HG02973 (cell line): ENCODE data around the gene ACACA.
"Not testable (repeated sequence)": the region's sequence is repeated elsewhere in the genome, so short reads cannot be mapped to it uniquely, and the experiment has no call there.

Experiments used
- ATAC-seq: cut with Tn5 transposase; IDR thresholded peaks from one replicate; pipeline ENCODE4 v1.9.1; 2021; ENCODE audit warnings: moderate library complexity; ENCODE audit not compliant: unreplicated experiment

Gene ACACA

DNA sequence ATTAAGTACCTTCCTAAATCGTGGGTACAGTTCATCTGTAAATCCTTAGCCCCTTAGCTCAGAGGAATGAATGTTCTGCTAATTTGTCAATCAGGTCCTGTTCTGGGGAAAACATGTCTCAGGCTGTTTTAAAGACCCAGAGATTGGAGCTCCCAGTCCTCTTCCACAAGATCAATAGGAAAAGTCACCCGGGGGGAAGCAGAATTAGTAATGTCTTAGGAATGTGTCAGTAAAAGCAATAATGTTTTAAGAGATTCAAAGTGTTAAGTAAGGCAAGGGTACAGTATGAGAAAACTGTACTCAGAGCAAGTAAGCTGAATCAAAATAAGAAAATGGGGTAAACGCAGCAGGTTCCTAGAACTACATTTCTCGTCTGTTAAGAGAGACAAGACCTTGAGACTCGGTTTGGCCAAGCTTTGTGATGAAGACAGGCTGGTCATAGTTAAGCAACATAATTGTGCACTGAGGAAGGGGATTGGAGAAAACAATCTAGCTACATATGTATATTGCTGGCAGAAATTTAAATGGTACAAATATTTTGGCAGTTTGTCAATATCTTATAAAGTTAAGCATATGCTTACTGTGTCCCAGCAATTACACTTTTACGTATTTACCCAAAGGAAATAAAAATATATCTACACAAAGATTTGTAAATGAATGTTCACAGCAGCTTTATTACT, 223.7 kb downstream of the ACACA start:
- ATAC-seq, result no peak

DNA sequence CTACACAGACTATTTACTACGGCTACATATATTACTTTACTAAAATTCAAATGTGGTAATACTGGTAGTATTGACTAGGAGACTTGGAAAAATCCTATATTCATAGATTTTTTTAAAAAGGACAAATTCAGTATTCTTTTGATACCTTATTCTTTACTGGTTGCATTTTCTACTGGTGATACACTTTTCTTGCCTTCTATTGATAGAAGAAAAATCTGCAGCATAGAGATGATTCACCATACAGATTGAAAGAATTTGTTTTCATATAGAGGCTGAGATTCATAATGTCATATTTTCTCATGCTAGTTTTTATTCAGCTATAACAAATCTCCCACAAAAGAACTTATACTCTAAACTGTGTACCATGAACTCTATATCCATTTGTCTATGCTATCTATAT, 226.3 kb downstream of the ACACA start:
- no peak for ATAC-seq

DNA sequence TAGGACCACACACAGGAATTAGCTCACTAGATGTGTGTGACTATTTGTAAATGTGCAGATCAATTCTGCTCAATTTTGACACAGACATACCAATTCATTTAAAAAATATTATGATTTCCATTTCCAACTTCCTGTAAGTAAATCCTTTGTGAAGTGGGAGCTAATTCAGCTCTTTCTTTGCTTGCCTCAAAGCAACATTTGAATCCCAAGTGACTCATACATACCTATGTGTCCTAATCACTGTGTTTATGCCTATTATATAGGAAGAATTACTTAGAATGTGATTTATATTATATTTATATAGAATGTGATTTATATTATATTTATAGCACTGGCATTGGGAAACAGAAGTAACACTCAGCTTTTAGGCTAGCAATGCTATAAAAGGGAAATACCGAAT, 226.7 kb downstream of the ACACA start:
- no peak for ATAC-seq

DNA sequence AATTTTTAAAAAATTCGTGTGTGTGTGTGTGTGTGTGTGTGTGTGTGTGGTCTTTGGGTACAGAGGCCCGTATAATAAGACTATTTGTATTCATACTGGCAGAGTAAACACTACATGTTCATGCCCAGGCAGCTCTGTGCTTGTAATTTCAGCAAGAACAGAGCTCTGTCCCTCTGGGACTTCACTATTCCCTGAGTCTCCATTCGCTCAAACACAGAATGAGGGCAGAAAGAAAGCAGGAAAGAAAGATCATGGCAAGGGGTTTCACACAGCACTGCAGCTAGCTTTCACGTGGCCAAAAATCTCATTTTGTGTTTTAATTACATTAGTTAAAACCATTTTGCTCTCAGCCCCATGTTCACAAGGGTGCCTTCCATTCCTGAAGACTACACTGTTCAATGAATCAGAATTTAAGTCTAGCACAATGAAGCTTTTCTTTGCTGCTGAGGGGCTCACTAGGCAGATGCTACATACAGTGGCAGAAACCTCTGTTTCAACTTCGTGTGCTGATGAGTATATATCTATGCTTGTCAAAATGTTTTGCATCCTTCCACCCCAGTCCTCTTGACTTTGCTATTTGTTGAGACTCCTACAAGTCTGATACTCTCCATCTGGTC, 229.3 kb downstream of the ACACA start:
- no peak for ATAC-seq

DNA sequence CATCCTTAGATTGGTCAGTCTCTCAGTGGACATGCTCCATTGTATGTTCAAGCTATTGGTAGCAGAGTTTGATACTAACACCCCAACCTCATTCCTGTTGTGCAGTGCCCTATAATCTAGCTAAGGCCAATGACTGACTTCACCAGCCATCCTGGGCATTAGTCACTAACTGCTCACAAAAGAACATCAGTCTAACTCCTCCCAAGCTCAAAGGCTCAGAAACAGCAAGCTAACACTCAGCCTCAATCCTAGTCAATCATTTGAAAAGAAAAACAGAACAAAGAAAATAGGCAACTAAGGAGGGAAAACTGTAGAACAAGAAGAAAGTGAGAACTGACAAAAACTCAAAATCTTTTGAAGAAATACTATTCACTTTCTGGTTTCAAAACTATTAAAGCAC, 229.9 kb downstream of the ACACA start:
- ATAC-seq, result no peak

DNA sequence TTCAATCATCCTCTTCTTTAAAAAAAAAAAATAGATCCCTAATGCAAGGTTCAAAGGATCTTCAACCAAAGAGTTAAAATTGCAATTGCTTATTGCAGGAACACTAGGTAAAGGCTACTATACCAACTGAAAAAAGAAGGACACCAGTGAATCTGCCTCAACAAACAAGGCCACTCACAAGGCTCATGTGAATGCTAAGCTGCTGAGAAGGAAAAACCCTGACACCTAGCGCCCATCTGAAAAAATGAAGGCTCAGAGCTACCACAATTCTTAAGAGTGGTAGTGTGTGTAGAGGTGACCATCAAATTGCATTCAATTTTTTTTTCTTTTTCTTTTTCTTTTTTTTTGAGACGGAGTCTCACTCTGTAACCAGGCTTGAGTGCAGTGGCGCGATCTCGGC, 232.4 kb downstream of the ACACA start:
- no peak for ATAC-seq

DNA sequence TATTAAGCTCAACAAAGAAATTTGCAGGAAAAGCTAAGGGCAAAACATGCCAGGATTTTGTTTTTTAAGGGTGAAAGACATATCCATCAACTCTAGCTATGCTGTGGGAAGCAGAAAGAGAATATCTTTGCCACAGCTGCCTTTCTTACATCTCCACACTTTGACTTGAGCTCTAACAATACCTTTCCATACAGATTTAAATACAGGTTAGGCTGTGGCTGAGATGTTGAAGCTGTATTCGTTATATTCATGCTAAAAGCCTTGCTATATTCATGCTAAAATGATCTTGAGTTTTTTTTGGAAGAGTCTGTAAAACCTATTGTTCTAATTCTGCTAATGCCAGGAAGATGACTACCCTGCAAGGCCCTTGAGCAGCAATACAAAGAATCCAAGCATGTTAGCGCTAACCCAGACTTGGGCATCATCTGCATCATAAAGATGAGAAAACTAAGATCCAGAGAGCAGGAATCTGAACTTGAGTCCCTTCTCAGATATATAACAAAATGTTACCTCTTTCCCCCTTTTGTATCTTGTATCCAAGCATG, 235.7 kb downstream of the ACACA start:
- ATAC-seq, result no peak

DNA sequence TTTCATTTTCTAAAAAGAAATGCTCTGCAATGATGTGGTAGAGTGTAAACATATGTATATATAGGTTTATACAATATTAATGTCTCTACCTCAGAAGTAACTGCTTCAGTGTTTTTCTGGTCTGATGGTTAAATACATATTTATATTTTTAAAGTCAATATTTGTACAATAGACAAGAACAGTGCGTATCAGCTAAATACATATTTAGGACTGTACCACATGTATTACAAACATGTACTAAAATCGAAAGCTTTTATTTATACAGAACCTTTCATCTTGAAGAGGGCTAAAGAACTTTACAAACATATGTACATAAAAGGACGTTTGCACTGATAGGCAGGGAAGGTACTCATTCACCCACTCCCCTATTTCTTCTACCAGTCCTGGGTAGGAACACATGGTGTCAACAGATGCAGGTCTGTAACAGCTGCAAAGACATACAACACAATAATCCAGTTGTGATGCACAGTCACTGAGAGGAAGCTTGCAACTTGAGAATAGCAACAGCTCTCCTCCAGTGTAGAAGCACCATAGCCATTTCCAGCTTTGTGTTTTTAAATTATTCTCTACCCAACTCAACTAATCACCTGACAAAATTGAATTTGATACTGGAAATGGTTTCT, 237.8 kb downstream of the ACACA start:
- ATAC-seq, result no peak

DNA sequence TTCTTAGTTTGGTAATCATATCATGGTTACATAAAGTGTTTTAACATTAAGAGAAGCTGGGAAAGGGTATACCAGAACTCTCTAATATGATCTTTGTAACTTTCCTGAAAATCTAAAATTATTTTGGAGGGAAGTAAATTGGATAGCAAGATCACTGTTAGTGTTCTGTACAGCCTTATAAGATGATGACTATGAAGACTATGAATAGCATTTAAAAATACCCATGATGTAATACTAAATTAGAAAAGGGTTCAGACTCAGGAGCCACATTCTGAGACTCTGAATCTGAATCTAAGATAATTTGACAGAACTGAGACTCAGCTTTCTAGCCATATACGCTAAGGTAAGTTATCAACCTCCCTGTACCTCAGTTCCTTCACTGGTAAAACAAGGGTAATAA, 238.9 kb downstream of the ACACA start:
- ATAC-seq, result no peak

DNA sequence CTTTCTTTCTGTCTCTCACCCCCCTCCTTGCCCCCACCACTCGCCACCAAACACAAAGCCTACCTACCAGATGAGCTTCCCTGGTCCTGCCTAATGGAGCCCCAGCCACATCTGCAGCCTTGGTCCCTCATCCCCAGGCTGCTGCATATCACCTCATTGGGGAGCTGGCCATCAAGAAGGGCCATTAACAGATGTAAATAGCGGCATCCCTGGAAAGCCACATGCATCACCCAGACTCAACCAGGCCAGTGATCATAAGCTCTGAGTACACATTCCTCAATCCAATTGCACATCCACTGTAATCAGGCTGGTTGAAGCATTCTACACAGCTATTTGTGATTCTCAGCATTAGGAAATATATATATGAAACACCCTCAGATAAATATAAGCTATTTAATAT, 242.6 kb downstream of the ACACA start:
- no peak for ATAC-seq

DNA sequence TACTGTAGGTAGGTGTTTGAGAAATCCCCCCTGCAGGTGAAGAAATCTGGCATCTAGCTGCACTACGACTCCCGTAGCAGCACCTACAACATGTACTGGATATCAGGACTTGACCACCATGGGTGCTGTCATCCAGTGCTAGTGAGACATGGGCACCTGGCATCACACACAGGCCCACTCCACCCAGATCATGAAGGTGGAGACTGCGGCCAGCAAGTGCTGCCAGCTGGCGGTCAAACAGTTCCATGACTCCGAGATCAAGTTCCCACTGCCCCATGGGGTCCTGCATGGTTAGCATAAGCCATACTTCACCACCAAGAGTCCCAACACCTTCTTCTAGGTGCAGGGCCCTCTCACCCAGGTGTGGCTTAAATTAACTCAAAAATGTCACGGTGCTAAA, 243.8 kb downstream of the ACACA start:
- ATAC-seq, result no peak

DNA sequence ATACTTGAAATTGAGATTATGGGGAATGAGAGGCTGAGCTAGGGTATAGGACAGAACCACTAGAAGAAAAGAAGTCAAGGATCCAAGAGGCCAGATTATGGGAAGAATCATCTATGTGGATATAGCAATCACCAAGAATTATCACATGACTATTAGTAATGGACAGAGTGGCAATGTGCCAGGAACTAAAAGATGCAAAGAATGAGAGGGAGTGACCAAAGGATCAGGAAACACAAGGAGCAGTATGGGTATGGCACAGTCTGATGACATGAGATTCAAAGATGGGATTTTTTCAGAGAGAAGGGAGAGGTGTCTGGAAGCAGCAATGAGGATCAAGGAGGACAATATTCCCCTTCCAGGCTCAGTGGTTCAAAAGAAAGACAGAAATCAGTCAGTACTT, 245.7 kb downstream of the ACACA start:
- ATAC-seq, result no peak

DNA sequence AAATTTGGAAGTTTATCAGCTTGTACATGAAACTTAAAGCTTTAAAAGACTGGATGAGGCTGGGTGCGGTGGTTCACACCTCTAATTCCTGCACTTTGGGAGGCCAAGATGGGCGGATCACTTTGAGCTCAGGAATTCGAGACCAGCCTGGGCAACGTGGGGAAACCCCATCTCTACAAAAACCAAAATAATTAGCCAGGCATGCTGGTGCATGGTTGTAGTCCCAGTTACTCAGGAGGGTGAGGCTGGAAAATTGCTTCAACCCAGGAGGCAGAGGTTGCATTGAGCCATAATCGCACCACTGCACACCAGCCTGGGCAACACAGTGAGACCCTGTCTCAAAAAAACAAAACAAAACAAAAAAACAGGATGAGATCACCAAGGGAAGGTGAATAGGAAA, 248.3 kb downstream of the ACACA start:
- no peak for ATAC-seq

DNA sequence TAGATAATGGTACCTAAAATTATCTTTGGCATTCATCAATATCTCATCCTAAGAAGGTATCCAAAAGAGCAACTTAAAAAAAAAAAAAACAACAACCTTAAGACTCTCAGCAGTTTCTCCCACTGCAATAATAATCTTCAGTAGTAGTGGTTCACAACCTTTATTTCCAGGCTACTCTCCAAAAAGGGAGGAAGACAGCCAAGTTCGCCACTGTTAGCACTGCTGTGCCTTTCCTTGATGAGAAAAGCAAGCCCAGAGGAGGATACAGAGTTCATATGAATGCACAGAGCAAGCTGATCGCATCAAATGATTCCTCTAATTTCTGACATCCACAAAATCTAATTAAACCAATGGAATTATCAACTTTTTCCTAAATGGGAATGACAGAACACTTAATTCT, 258.5 kb downstream of the ACACA start:
- no peak for ATAC-seq

DNA sequence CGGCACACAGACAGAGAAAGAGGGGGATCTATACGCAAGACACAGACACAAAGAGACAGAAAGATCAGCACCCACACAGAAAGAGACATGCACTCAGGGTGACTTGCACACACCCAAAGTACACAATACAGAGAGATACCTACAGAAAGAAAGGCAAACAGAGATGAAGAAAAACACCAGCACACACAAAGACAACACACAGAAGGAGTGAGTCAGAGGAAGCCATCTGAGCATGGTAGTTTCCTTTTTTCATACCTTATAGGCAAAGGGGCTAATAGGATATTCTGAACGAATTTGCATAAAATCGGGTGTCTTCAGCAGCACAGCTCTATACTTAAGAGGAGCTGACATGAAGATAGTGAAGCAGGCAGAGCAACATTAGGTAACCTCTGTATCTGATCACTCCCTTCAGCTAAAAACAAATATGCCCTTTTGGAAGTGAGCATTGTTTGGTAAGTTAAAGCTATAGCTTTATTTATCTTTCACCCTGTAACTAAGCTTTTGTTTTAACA, 259.3 kb downstream of the ACACA start:
- ATAC-seq, result peak; percentile 58

DNA sequence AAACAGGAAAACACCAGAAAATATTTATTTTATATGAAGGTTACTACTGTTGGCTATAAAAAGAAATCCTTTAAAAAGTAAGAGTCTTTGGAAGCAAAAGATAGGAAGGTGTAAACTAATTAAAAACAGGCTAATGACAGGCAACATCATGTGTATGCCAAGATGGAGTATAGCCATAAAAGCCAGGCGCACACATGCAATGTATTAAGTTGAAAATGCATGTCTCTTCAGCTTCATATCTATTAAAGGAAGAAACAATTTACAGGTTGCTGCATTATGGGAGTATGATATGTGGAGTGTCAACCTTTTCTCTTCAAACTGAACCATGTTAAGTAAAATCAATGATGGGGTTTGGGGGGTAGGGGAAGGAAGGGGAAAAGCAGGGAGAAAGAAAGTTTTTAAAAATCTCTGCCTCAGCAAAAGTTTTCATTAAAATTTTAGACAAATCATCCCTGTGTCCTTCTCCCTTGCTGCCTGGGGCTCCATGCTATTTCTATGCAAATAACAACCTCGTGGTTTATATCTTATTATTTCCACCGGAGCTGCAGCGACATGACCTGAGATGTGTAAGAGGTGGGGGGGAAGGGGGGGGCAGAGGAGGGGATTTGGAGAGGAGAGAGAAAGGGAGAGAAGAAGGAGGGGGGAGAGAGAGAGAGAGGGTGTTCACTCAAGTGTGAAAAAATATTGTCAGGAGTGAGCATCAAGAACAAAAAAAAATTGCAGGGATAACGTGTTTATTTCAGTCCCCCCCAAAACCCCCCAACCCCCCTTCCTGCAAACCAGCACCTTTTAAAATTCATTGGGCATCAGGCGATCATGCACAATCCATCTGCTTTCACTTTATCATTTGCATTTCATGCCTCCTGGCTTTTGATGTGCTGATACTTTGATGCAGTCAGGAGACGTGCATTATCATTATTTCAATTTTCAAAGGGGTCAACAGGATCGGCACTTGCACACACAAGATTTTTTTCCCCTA, 260.3 kb downstream of the ACACA start:
- ATAC-seq, result no peak

DNA sequence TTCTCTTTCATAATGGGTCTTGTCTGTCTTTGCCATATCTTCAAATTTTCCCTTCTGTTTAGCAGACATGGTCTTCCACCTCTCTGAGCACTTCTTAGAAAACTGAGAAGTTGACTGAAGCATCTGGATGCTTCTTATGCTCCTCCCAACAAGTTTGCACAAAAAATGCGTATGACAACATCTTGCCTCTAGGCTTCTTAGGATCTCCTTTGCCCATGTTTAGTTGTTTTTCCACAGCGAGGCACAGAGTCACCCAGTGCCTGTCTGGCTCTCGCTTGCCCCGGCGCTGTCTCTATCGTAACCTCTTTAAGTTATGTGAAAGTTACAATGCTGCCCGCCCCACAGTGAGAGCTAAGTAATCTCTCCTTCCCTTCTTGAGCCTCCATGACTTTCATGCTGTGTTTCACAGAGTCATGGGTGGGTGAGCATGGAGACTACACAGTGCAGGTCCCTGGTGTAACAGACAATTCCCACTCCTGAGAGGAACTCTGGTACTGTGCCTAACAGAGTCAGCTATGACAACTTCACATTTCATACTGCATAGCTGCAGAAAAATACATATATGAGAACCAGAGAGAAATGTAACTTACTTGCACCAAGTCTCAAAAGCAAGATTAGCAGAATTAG, 262.4 kb downstream of the ACACA start:
- no peak for ATAC-seq

DNA sequence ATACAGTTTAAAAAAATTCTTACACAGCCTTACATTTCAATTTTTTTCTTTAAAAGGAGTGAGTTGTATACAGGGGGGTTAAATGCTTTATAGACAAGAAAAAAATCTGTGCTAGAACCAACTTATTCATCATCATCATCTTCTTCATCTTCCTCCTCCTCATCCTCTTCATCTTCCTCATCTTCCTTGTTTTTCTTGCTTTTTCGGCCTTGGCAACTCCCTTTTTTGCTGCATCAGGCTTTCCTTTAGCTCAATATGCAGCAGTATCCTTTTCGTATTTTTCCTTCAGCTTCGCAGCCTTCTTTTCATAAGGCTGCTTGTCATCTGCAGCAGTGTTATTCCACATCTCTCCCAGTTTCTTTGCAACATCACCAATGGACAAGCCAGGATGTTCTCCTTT, 263.1 kb downstream of the ACACA start:
- ATAC-seq, result not testable (repeated sequence)

DNA sequence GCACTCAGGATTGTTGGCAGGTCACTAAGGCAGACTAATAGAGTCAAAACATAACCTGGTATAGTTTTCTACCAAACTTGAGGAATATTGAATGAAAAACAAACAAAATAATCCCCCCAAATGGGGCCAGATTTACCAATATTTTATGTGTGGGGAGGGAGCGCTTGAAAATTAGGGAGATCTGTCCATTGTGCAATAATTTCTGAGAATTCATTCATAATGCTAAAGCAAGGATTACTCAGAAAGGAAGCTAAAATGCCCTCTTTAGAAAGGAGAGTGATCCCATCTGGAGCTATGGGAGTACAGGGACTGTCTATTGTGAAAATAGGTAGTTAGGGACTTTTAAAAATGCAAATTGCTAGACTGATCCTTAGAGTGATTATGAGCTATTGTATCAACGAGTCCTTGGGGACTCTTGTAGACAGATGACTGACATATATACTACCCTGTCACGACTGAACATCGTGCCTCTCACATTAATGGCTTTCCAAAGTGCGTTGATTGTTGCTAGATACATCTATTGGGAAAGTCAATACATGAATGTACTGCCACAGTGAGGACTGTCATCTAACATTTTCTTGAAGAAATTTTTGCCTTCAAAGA, 264.2 kb downstream of the ACACA start:
- no peak for ATAC-seq

DNA sequence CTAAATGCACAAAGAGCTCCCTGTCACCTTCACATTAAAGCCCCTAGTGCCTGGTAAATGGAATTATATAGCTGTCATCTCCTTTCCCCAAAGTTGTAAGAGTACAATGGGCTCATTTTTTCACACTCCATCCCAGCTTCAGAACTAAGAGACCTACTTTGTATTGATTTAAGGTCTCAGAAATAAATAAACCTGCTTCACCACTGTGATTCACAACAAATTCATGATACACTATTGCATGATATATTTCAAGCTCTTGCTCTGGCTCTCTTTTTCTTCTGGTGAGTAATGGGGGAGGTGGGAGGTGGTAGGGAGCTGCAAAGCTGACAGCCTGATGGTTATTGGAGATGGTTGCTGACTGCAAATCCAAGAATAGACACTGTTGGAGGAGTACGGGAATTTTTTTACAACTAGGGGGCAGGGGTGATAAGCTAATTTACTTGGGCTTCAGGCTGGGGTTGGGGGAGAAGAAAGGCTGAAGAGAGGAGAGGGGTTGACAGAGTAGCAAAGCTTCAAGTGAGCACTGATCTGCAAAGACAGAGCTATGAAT, 268.0 kb downstream of the ACACA start:
- ATAC-seq, result no peak
